Esophagus squamous epithelium (tissue), 4 donors: Measurements from ENCODE around the gene NRF1.

ENCODE experiments used
- CTCF ChIP-seq, 6 experiments: fragments of 450-650 bp in 4 of 6; fragments of 200-600 bp in 2 of 6; sonication (generic) in 2 of 6; IDR thresholded peaks; one replicate each; pipeline ENCODE4 v1.5.1; 2016 to 2019; ENCODE audit warnings: antibody characterized with exemption in 6 of 6, mild to moderate bottlenecking in 4 of 6, moderate library complexity in 4 of 6
- POLR2A ChIP-seq, 4 donors: fragments of 450-650 bp; IDR thresholded peaks; one replicate each; pipeline ENCODE4 v1.6.1; 2017; ENCODE audit warnings: antibody characterized with exemption in 4 of 4, mild to moderate bottlenecking in 4 of 4, moderate library complexity in 3 of 4

GRCh38 chr7:129650056-129650758 lies 38.7 kb downstream of the NRF1 start:
- no peak for TF ChIP-seq CTCF (IDR thresholded peaks at IDR 0.05)
- TF ChIP-seq POLR2A (IDR thresholded peaks at IDR 0.05), result no peak
